ENCODE data around the gene TOMM40. TPM values are rescaled to one million over a fixed set of nuclear protein-coding genes. Genes with fewer than 3 reads are reported as not detected.

The TOMM40 gene
- total and polyA plus RNA-seq, 7 donors = 42.3 to 330 (median 69.7) TPM

DNA sequence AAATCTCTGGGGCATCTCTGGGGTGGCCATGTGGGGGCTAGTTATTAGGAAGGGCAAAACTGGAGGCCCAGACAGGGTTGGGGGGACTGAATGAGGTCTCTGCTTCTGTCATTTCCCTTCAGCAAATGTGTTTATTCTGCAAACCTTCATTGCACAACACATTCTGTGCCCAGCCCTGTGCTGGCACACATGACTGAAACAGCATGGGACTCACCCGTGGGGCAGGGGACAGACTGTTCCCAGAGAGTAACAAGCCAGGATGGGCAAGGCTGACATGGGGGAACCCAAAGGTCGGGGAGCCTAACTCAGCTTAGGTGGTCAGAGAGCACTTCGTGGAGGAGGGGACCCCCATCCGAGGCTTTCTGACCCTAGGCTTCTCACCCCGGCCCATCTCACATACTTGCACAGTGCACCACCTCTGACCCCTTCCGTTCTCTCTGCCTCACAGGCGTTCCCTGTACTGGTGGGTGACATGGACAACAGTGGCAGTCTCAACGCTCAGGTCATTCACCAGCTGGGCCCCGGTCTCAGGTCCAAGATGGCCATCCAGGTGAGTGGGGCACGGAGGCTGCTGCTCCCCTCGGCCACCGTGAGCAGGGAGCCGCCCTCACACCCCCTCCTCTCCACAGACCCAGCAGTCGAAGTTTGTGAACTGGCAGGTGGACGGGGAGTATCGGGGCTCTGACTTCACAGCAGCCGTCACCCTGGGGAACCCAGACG, 2.4 kb downstream of the TOMM40 start:
- TF ChIP-seq, protein P1, sequence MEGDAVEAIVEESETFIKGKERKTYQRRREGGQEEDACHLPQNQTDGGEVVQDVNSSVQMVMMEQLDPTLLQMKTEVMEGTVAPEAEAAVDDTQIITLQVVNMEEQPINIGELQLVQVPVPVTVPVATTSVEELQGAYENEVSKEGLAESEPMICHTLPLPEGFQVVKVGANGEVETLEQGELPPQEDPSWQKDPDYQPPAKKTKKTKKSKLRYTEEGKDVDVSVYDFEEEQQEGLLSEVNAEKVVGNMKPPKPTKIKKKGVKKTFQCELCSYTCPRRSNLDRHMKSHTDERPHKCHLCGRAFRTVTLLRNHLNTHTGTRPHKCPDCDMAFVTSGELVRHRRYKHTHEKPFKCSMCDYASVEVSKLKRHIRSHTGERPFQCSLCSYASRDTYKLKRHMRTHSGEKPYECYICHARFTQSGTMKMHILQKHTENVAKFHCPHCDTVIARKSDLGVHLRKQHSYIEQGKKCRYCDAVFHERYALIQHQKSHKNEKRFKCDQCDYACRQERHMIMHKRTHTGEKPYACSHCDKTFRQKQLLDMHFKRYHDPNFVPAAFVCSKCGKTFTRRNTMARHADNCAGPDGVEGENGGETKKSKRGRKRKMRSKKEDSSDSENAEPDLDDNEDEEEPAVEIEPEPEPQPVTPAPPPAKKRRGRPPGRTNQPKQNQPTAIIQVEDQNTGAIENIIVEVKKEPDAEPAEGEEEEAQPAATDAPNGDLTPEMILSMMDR (IDR thresholded peaks at IDR 0.05) = no peak
- Histone ChIP-seq H3K27ac (no peak overlapping the region), H3K9me3 (no peaks in the 10 kb centered on the region), H3K4me1 (peaks cover 21% of the 10 kb centered on the region), H3K36me3 (ENCODE audit: insufficient read depth in 1 of 2, low read depth in 1 of 2) (peaks cover 7 to 62% of the 10 kb centered on the region in 2 donors), H3K27me3 (ENCODE audit: insufficient read depth in 3 of 3, low read length in 2 of 3) (no peaks in the 10 kb centered on the region), H3K4me3 (no peak overlapping the region)
- ATAC-seq = no peak
- intact Hi-C loops (cut with DNase I) = no loop called here
- DNase-seq = no peak
- WGBS, 3 donors = 83 to 89% (median 86%) methylated on average over 18 of the region's 18 CpGs

DNA sequence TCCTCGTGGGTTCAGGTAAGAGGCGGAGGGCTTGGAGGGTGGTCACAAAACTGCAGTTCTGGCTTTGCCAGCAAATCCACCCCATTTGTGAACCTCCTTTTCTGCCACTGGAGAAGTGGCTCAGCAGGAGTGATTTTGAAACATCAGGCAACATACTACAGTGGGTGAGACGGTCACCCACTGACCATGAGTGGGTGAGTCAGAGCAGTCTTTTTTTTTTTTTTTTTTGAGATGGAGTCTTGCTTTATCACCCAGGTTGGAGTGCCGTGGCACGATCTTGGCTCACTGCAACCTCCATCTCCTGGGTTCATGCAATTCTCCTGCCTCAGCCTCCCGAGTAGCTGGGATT, 3.0 kb downstream of the TOMM40 start:
- intact Hi-C loops (cut with DNase I) = no loop called here
- TF ChIP-seq, protein P1 (IDR thresholded peaks at IDR 0.05) = no peak
- ATAC-seq = no peak
- Histone ChIP-seq H3K36me3 (ENCODE audit: insufficient read depth in 1 of 2, low read depth in 1 of 2) (peaks cover 7 to 63% of the 10 kb centered on the region in 2 donors), H3K9me3 (no peaks in the 10 kb centered on the region), H3K4me3 (no peak overlapping the region), H3K4me1 (peaks cover 21% of the 10 kb centered on the region), H3K27ac (no peak overlapping the region), H3K27me3 (ENCODE audit: insufficient read depth in 3 of 3, low read length in 2 of 3) (no peaks in the 10 kb centered on the region)
- WGBS, 3 donors = 93 to 94% (median 94%) methylated on average over 6 of the region's 6 CpGs
- no peak for DNase-seq

GRCh38 chr19:44894946-44895345, 3.9 kb downstream of the TOMM40 start:
- Histone ChIP-seq H3K4me3 (no peak overlapping the region), H3K27me3 (ENCODE audit: insufficient read depth in 3 of 3, low read length in 2 of 3) (no peaks in the 10 kb centered on the region), H3K27ac (no peak overlapping the region), H3K36me3 (ENCODE audit: insufficient read depth in 1 of 2, low read depth in 1 of 2) (peaks cover 7 to 70% of the 10 kb centered on the region in 2 donors), H3K4me1 (peaks cover 14% of the 10 kb centered on the region), H3K9me3 (no peaks in the 10 kb centered on the region)
- no peak for ATAC-seq
- WGBS, 3 donors = 68 to 78% (median 77%) methylated on average over 9 of the region's 9 CpGs
- DNase-seq = no peak
- intact Hi-C loops (cut with DNase I) = no loop called here
- TF ChIP-seq, protein P1 (IDR thresholded peaks at IDR 0.05) = no peak

DNA sequence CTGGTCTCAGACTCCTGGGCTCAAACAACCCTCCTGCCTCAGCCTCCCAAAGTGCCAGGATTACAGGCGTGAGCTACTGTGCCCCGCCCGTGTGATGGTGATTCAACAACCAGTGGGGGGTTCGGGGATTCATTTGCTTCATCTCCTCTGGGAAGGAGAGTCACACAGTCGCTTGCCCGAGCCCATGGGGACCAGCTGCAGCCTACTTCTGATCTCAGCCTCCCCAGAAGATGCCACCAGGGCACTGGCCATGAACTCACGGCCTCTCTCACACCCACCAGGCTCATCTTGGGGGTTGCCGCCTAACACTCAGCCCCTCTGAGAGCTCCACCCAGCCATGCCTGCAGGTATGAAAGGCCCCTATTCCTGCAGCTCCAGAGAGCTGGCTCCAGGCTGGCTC, 6.8 kb downstream of the TOMM40 start:
- ATAC-seq = no peak
- Histone ChIP-seq H3K4me1 (peaks cover 3% of the 10 kb centered on the region), H3K4me3 (no peak overlapping the region), H3K27ac (no peak overlapping the region), H3K36me3 (ENCODE audit: insufficient read depth in 1 of 2, low read depth in 1 of 2) (peaks cover 4 to 94% of the 10 kb centered on the region in 2 donors), H3K27me3 (ENCODE audit: insufficient read depth in 3 of 3, low read length in 2 of 3) (no peaks in the 10 kb centered on the region), H3K9me3 (no peaks in the 10 kb centered on the region)
- intact Hi-C loops (cut with DNase I) = no loop called here
- DNase-seq = no peak
- WGBS, 3 donors = 82 to 90% (median 85%) methylated on average over 8 of the region's 8 CpGs
- TF ChIP-seq, protein P1 (IDR thresholded peaks at IDR 0.05) = no peak
